AG04449 (cell line): Measurements from ENCODE around the gene PPP1R13L.
"Not testable (repeated sequence)": the region's sequence is repeated elsewhere in the genome, so short reads cannot be mapped to it uniquely, and the experiment has no call there.

Experiments
- CTCF ChIA-PET: fragments of 350-600 bp; formaldehyde crosslinking; extraction: SDS; loops from one replicate; lab custom pipeline; 2021; ENCODE audit warnings: antibody characterized with exemption; lab: Yijun Ruan, JAX
- POLR2A ChIA-PET: fragments of 400-600, 350-600 bp; formaldehyde crosslinking; extraction: SDS; loops from one replicate; lab custom pipeline; 2020; ENCODE audit warnings: antibody characterized with exemption, inconsistent platforms; lab: Yijun Ruan, JAX
- DNase-seq: peaks from one replicate; pipeline ENCODE4 v3.0.0-alpha.2; 2010; ENCODE audit warnings: low read depth, low spot score
- H3K4me3 ChIP-seq: 2 replicates; pipeline ENCODE4 v1.5.1; 2011; ENCODE audit warnings: low read depth, mild to moderate bottlenecking, control low read depth, low read length
- TF ChIP-seq, protein P1 (sequence below): IDR thresholded peaks from one replicate; pipeline ENCODE4 v1.5.1; 2011; ENCODE audit warnings: mild to moderate bottlenecking, moderate library complexity, low read length, control low read depth, inconsistent platforms; ENCODE audit not compliant: insufficient read depth; ENCODE audit errors: missing control alignments

The PPP1R13L gene

DNA sequence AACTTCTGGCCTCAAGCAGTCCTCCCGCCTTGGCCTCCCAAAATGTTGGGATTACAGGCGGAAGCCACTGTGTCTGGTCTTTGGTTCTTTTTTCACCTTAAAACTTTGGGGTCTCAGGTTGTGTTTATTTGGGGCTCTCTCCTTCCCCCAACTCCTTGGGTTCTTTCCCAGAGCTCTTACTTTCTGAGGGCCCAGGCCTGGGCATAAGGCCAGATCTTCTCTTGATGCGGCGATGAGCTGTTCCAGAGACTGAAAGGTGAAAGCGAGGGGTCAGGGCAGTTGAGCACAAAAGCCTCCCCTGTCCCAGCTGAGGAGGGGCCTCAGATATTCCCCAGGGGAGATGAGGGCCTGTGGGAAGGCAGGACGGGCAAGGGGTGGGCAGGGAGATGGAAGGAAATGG is 8.6 kb upstream of the PPP1R13L start:
- ChIA-PET CTCF (interaction anchor here (1.6 to 3.6 kb wide), 3 partner anchors 10 to 65 kb away, joined by 6 to 24 read pairs (median 12); partner anchors contain the start of gene PPP1R13L), POLR2A (no interaction called here)
- H3K4me3 ChIP-seq: no peak overlapping the region
- TF ChIP-seq, protein P1, sequence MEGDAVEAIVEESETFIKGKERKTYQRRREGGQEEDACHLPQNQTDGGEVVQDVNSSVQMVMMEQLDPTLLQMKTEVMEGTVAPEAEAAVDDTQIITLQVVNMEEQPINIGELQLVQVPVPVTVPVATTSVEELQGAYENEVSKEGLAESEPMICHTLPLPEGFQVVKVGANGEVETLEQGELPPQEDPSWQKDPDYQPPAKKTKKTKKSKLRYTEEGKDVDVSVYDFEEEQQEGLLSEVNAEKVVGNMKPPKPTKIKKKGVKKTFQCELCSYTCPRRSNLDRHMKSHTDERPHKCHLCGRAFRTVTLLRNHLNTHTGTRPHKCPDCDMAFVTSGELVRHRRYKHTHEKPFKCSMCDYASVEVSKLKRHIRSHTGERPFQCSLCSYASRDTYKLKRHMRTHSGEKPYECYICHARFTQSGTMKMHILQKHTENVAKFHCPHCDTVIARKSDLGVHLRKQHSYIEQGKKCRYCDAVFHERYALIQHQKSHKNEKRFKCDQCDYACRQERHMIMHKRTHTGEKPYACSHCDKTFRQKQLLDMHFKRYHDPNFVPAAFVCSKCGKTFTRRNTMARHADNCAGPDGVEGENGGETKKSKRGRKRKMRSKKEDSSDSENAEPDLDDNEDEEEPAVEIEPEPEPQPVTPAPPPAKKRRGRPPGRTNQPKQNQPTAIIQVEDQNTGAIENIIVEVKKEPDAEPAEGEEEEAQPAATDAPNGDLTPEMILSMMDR: no peak
- DNase-seq: no peak

DNA sequence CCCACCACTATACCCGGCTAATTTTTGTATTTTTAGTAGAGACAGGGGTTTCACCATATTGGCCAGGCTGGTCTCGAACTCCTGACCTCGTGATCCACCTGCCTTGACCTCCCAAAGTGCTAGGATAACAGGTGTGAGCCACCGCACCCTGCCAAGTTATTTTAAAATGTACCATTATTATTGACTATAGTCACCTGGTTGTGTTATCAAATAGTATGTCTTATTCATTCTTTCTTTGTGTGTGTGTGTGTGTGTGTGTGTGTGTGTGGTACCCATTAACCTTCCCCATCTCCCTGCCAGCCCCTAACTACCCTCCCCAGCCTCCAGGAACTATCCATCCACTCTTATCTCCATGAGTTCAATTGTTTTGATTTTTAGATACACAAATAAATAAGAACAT is 5.5 kb upstream of the PPP1R13L start:
- CTCF ChIA-PET, H3K4me3 ChIP-seq, DNase-seq, POLR2A ChIA-PET: not testable (repeated sequence)

DNA sequence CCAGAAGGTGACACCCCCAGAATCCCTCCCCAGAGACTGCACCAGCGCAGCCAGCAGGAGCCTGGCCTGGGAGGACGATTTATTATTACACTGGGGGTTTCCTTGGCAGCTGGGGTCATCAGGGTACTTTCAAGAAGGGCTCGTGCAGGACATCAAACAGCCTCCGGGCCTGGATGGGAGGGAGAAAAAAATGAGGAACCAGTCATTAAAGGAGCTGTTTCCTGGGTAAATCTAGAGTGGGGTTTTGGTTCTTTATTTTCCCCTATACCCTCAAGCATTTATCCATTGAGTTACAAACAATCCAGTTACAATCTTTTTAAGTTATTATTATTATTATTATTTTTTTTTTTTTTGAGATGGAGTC is 4.7 kb upstream of the PPP1R13L start:
- DNase-seq: no peak
- CTCF ChIA-PET: no interaction called here
- no peak overlapping the region for H3K4me3 ChIP-seq
- TF ChIP-seq, protein P1: no peak
- POLR2A ChIA-PET: interaction anchor here (0.9 kb wide), 1 partner anchor 60 kb away, joined by 3 read pairs; no protein-coding TSS in a partner anchor

DNA sequence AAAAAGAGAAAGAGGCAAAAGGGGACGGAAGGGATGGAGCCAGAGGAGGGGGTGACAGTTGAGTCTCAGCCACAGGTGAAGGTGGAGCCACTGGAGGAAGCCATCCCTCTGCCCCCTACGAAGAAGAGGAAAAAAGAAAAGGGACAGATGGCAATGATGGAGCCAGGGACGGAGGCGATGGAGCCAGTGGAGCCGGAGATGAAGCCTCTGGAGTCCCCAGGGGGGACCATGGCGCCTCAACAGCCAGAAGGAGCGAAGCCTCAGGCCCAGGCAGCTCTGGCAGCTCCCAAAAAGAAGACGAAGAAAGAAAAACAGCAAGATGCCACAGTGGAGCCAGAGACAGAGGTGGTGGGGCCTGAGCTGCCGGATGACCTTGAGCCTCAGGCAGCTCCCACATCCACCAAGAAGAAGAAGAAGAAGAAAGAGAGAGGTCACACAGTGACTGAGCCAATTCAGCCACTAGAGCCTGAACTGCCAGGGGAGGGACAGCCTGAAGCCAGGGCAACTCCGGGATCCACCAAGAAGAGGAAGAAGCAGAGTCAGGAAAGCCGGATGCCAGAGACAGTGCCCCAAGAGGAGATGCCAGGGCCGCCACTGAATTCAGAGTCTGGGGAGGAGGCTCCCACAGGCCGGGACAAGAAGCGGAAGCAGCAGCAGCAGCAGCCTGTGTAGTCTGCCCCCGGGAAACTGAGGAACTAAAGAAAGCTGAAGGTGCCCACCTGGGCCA is 4.1 kb upstream of the PPP1R13L start:
- DNase-seq: no peak
- no peak overlapping the region for H3K4me3 ChIP-seq
- POLR2A ChIA-PET: interaction anchor here (0.9 kb wide), 1 partner anchor 60 kb away, joined by 3 read pairs; no protein-coding TSS in a partner anchor
- CTCF ChIA-PET: no interaction called here
- TF ChIP-seq, protein P1: no peak

DNA sequence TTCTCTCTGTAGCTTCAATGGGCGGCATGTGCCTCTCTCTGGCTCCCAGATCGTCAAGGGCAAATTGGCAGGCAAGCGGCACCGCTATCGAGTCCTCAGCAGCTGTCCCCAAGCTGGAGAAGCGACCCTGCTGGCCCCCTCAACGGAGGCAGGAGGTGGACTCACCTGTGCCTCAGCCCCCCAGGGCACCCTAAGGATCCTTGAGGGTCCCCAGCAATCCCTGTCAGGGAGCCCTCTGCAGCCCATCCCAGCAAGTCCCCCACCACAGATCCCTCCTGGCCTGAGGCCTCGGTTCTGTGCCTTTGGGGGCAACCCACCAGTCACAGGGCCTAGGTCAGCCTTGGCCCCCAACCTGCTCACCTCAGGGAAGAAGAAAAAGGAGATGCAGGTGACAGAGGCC is 3.3 kb upstream of the PPP1R13L start:
- ChIA-PET POLR2A (interaction anchor here (0.5 to 1.0 kb wide), 2 partner anchors 8 to 77 kb away, joined by 3 read pairs; no protein-coding TSS in a partner anchor), CTCF (interaction anchor here (1.0 to 1.3 kb wide), 2 partner anchors 31 to 71 kb away, joined by 3 to 6 read pairs; no protein-coding TSS in a partner anchor)
- TF ChIP-seq, protein P1: no peak
- H3K4me3 ChIP-seq: no peak overlapping the region
- no peak for DNase-seq

DNA sequence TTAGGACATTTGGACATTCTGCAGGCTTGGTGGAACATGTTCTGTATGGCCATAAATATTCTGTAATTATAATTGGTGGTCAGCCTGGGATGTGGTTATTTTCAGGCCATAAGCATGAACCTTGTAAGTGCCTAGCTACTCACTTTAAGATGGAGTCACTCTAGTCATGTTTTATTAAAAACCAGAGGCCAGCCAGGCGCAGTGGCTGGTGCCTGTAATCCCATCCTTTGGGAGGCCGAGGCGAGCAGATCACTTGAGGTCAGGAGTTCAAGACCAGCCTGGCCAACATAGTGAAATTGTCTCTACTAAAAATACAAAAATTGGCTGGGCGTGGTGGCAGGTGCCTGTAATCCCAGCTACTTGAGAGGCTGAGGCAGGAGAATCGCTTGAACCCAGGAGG is 2.7 kb upstream of the PPP1R13L start:
- H3K4me3 ChIP-seq: peak overlapping the region; percentile 88; the same call in 1 of the 2 replicates
- CTCF ChIA-PET: interaction anchor here (0.9 to 1.3 kb wide), 4 partner anchors 9 to 77 kb away, joined by 3 to 6 read pairs (median 4); no protein-coding TSS in a partner anchor
- POLR2A ChIA-PET: interaction anchor here (0.5 to 1.0 kb wide), 2 partner anchors 8 to 77 kb away, joined by 3 read pairs; no protein-coding TSS in a partner anchor
- not testable (repeated sequence) for DNase-seq

DNA sequence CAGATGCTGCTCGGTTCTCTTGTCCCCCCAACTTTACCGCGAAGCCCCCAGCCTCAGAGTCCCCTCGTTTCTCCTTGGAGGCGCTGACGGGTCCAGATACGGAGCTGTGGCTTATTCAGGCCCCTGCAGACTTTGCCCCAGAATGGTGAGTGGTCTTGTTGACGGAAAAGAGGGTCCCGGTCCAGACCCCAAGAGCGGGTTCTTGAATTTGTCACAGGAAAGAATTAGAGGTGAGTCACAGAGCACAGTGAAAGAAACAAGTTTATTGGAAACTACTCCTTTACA is 2.2 kb upstream of the PPP1R13L start:
- POLR2A ChIA-PET: no interaction called here
- TF ChIP-seq, protein P1: no peak
- CTCF ChIA-PET: interaction anchor here (0.9 to 1.3 kb wide), 3 partner anchors 9 to 78 kb away, joined by 4 to 6 read pairs (median 4); no protein-coding TSS in a partner anchor

More for the DNA sequence above, 2.2 kb upstream of the PPP1R13L start:
- no peak for DNase-seq
- H3K4me3 ChIP-seq: peak overlapping the region; percentile 88
